Skeletal muscle tissue (tissue), 4 donors: ENCODE data around the gene SEMA6D. TPM values are rescaled to one million over a fixed set of nuclear protein-coding genes. Genes with fewer than 3 reads are reported as not detected.

Experiments
- H3K27ac ChIP-seq: one replicate; pipeline ENCODE4 v1.7.0; 2013; ENCODE audit warnings: mild to moderate bottlenecking, low read depth, low read length, inconsistent platforms
- H3K27me3 ChIP-seq, 3 donors: one replicate each; pipeline ENCODE4 v1.7.0; 2013; ENCODE audit warnings: low read length in 3 of 3; ENCODE audit not compliant: control insufficient read depth in 3 of 3, insufficient read depth in 3 of 3
- H3K36me3 ChIP-seq, 3 donors: one replicate each; pipeline ENCODE4 v1.7.0; 2013; ENCODE audit warnings: low read length in 3 of 3; ENCODE audit not compliant: control insufficient read depth in 3 of 3, insufficient read depth in 3 of 3
- H3K4me1 ChIP-seq, 3 donors: one replicate each; pipeline ENCODE4 v1.7.0; 2013; ENCODE audit warnings: low read length in 3 of 3, mild to moderate bottlenecking in 3 of 3; ENCODE audit not compliant: control insufficient read depth in 3 of 3, insufficient read depth in 3 of 3
- H3K4me3 ChIP-seq, 3 donors: one replicate each; pipeline ENCODE4 v1.7.0; 2013; ENCODE audit warnings: low read length in 3 of 3
- H3K9ac ChIP-seq, 3 donors: one replicate each; pipeline ENCODE4 v1.7.0; 2013; ENCODE audit warnings: low read length in 3 of 3, mild to moderate bottlenecking in 3 of 3, moderate library complexity in 2 of 3, low read depth in 1 of 3
- H3K9me3 ChIP-seq, 3 donors: one replicate each; pipeline ENCODE4 v1.7.0; 2013; ENCODE audit warnings: low read length in 3 of 3; ENCODE audit not compliant: control insufficient read depth in 3 of 3
- total RNA-seq: library from RNA; depleted of rRNA; stranded (reverse); fragments of >200 nt; gene quantifications from one replicate; pipeline ENCODE4 v1.2.3, GENCODE V29; 2014
- donor health status: Osteomylitis.

The SEMA6D gene
- total RNA-seq, 1 donor from 2014 or later: 26.6 TPM

DNA sequence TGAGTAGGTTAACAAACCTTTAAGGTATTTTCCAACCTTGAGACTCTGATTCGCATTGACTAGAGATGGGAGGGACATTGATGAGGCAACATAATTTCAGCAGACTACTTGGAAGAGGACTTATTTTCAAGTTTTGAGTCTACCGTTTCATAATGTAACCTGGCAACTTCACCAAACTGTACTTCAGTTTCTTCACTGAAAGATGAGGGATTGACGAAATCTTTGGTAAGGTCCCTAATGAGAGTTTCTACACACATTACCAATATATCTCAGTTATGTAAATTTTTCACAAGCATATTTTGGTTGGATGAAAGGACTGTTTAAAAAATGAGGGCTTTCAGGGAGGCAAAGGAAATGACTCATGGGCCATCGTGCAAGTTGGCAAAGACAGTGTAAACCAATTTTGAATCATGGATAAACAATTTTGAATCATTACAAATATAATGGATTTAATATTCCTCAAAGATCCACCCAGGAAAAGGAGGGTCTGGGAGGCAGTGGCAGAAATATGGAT lies 28.7 kb upstream of the SEMA6D start:
- no peaks in the 10 kb centered on the region for H3K36me3 ChIP-seq

GRCh38 chr15:47689660-47690059 lies 27.6 kb upstream of the SEMA6D start:
- Histone ChIP-seq H3K9me3 (no peaks in the 10 kb centered on the region), H3K36me3 (no peaks in the 10 kb centered on the region), H3K27me3 (no peaks in the 10 kb centered on the region), H3K27ac (no peak overlapping the region), H3K9ac (no peak overlapping the region), H3K4me1 (no peaks in the 10 kb centered on the region), H3K4me3 (no peak overlapping the region)

More for the DNA sequence above, 28.7 kb upstream of the SEMA6D start:
- no peaks in the 10 kb centered on the region for H3K4me1 ChIP-seq
- no peaks in the 10 kb centered on the region for H3K27me3 ChIP-seq
- H3K27ac ChIP-seq: no peak overlapping the region
- no peak overlapping the region for H3K9ac ChIP-seq
- H3K4me3 ChIP-seq: no peak overlapping the region
- no peaks in the 10 kb centered on the region for H3K9me3 ChIP-seq

- Histone ChIP-seq H3K9me3 (no peaks in the 10 kb centered on the region), H3K9ac (no peak overlapping the region), H3K27ac (no peak overlapping the region), H3K36me3 (no peaks in the 10 kb centered on the region), H3K4me3 (no peak overlapping the region), H3K27me3 (no peaks in the 10 kb centered on the region), H3K4me1 (no peaks in the 10 kb centered on the region)
Observed at GRCh38 chr15:47691882-47692281, 25.4 kb upstream of the SEMA6D start.

DNA sequence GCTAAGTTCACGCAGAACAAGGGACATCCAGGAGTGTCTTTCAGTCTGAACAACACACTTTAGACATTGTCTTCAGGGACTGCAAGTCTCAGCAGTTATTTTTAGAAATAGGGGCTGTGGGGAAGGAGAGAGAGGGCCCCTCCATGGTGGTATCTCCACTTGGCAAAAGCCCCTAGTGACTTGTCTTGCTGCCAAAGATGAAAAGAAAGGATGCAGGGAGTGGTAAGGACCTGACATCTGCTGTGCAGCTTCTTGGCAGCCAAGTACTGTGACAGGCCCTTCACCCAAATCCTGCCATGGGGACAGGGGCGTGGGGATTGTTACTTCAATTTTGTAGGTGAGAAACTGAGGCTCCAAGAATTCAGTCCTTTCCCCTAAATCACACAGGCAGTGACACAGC lies 21.0 kb upstream of the SEMA6D start:
- Histone ChIP-seq H3K4me1 (no peaks in the 10 kb centered on the region), H3K36me3 (no peaks in the 10 kb centered on the region), H3K9me3 (no peaks in the 10 kb centered on the region), H3K4me3 (no peak overlapping the region), H3K27ac (no peak overlapping the region), H3K9ac (no peak overlapping the region), H3K27me3 (no peaks in the 10 kb centered on the region)

DNA sequence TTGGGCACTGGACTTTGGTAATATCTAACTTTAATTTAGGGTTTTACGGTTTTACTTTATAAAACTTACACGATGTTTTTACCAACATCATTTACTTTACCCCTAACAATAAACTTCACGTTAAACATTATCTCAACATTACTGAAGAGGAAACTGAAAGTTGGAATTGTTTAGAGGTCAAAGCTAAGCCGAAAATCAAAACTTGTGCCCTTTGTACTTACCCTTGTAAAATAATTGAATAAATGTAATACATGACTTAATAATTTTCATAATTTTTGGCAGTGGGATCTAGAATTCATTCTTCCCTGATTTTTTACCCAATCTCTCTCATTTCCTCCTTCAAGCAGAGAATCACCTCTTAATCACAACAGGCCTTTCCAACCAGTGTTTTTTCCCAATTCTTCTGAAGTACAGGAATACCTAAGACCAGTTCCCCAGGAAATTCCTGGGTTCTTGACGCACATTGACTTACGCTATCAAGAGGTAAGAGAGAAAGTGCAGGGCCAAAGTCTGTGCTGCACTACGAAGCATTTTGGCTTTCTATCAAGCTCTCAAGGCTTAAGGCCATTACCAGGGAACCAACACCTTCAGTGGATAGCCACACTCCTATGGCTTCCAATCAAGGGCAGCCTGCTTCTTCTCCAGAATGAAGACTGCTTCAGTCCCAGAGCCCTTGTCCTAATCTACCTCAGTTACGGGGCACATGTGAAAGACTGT lies 11.9 kb upstream of the SEMA6D start:
- no peaks in the 10 kb centered on the region for H3K27me3 ChIP-seq
- no peak overlapping the region for H3K27ac ChIP-seq
- no peak overlapping the region for H3K4me3 ChIP-seq
- no peaks in the 10 kb centered on the region for H3K9me3 ChIP-seq
- no peak overlapping the region for H3K9ac ChIP-seq
- no peaks in the 10 kb centered on the region for H3K4me1 ChIP-seq
- no peaks in the 10 kb centered on the region for H3K36me3 ChIP-seq

GRCh38 chr15:47707391-47707790 lies 9.9 kb upstream of the SEMA6D start:
- H3K9ac ChIP-seq: no peak overlapping the region
- no peaks in the 10 kb centered on the region for H3K4me1 ChIP-seq
- H3K4me3 ChIP-seq: no peak overlapping the region
- no peaks in the 10 kb centered on the region for H3K9me3 ChIP-seq
- no peaks in the 10 kb centered on the region for H3K36me3 ChIP-seq
- H3K27ac ChIP-seq: no peak overlapping the region
- no peaks in the 10 kb centered on the region for H3K27me3 ChIP-seq

GRCh38 chr15:47708161-47708980 lies 8.9 kb upstream of the SEMA6D start:
- Histone ChIP-seq H3K4me1 (no peaks in the 10 kb centered on the region), H3K36me3 (no peaks in the 10 kb centered on the region), H3K27me3 (no peaks in the 10 kb centered on the region), H3K4me3 (no peak overlapping the region), H3K9ac (no peak overlapping the region), H3K27ac (no peak overlapping the region), H3K9me3 (no peaks in the 10 kb centered on the region)

DNA sequence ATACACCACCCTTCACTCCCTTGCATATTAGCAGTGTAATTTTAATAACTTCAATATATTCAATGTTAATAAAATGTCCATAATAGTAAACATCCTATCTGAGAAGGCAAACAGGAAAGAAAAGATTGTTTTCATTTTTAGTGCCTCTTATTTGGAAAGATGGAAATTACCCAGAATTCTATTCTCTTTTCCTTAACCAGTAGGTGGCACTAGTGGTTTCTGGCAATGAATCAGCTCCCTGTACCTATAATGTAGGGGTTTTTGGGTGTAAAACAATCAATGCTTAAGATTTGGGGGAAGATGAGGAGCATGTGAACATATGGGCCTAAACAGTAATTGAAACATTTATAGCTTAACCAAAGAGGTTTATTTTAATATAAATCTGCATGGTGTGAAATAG lies 5.7 kb upstream of the SEMA6D start:
- H3K4me3 ChIP-seq: no peak overlapping the region
- no peak overlapping the region for H3K9ac ChIP-seq
- no peaks in the 10 kb centered on the region for H3K27me3 ChIP-seq
- H3K9me3 ChIP-seq: no peaks in the 10 kb centered on the region
- no peaks in the 10 kb centered on the region for H3K36me3 ChIP-seq
- no peak overlapping the region for H3K27ac ChIP-seq
- H3K4me1 ChIP-seq: peaks cover 0 to 5% (median 4%) of the 10 kb centered on the region in 3 donors

- Histone ChIP-seq H3K9ac (no peak overlapping the region), H3K4me1 (peaks cover 0 to 8% (median 7%) of the 10 kb centered on the region in 3 donors), H3K36me3 (no peaks in the 10 kb centered on the region), H3K27me3 (no peaks in the 10 kb centered on the region), H3K27ac (no peak overlapping the region), H3K9me3 (no peaks in the 10 kb centered on the region), H3K4me3 (no peak overlapping the region)
Observed at GRCh38 chr15:47715402-47715801, 1.9 kb upstream of the SEMA6D start.

- no peak overlapping the region for H3K27ac ChIP-seq
- H3K27me3 ChIP-seq: no peaks in the 10 kb centered on the region
- no peaks in the 10 kb centered on the region for H3K36me3 ChIP-seq
- peak overlapping the region in 1 of 3 donors; percentile 24 for H3K4me3 ChIP-seq
- H3K9ac ChIP-seq: no peak overlapping the region
- no peaks in the 10 kb centered on the region for H3K9me3 ChIP-seq
- H3K4me1 ChIP-seq: peaks cover under 1 to 14% (median 12%) of the 10 kb centered on the region in 3 donors
Observed at GRCh38 chr15:47715856-47716445, 1.4 kb upstream of the SEMA6D start.
